ENCODE results near the gene CHRNA9.

- no peak for TF ChIP-seq CTCF (IDR thresholded peaks at IDR 0.05)
- no peak for TF ChIP-seq ZFX (IDR thresholded peaks at IDR 0.05; ENCODE audit: borderline replicate concordance)
Observed at GRCh38 chr4:40306976-40307375, 28.2 kb upstream of the CHRNA9 start.

Measured in 22Rv1 (cell line).